Nephron progenitor cell (in vitro differentiated cells): ENCODE measurements around the gene GAB3.

Experiments
- DNase-seq: peaks from one replicate; pipeline ENCODE4 v3.0.0; 2021
- H3K27ac Mint-ChIP-seq: 2 replicates; pipeline ENCODE4 v1.8.0; 2021; ENCODE audit warnings: mild to moderate bottlenecking, moderate library complexity, mixed read lengths
- H3K27me3 Mint-ChIP-seq: 2 replicates; pipeline ENCODE4 v1.8.0; 2021; ENCODE audit warnings: mild to moderate bottlenecking, low read depth, mixed read lengths; ENCODE audit not compliant: poor library complexity
- H3K36me3 Mint-ChIP-seq: 2 replicates; pipeline ENCODE4 v1.8.0; 2021; ENCODE audit warnings: low read depth, mixed read lengths
- H3K4me1 Mint-ChIP-seq: 2 replicates; pipeline ENCODE4 v1.8.0; 2021; ENCODE audit warnings: mixed read lengths
- H3K4me3 Mint-ChIP-seq: 2 replicates; pipeline ENCODE4 v1.8.0; 2021; ENCODE audit warnings: mild to moderate bottlenecking, moderate library complexity, mixed read lengths
- H3K9me3 Mint-ChIP-seq: 2 replicates; pipeline ENCODE4 v1.8.0; 2021; ENCODE audit warnings: mild to moderate bottlenecking, moderate library complexity, mixed read lengths
- TF ChIP-seq, protein P1 (sequence below): fragments of 200-600 bp; sonication (generic); IDR thresholded peaks from 2 replicates; pipeline ENCODE4 v1.5.0; 2021; ENCODE audit warnings: antibody characterized with exemption

The GAB3 gene

DNA sequence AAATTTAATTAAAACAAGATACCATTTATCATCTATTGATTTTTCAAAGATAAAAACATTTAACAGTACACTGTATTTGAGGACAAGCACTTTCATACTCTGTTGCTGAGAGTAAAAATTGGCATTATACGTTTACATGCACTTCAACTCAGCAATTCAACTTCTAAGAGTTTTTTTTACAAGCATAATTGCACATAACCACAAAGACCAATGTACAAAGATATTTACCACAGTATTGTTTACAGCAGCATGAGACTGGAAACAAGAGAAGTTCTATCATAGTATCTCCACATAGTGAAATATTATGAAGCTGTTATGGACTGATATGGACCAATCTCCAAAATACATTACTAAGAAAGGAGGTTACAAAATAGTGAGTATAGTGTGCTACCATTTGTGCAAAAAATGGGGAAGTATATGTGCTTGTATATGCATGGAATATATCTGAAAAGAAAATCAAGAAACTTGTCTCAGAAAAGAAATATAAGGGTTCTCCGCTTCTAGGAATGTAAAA, 10.9 kb downstream of the GAB3 start:
- Mint-ChIP-seq H3K9me3 (peaks cover 60% of the 10 kb centered on the region), H3K27me3 (peaks cover 10% of the 10 kb centered on the region), H3K36me3 (no peaks in the 10 kb centered on the region), H3K27ac (no peak overlapping the region), H3K4me1 (peaks cover 9% of the 10 kb centered on the region), H3K4me3 (no peak overlapping the region)
- TF ChIP-seq, protein P1, sequence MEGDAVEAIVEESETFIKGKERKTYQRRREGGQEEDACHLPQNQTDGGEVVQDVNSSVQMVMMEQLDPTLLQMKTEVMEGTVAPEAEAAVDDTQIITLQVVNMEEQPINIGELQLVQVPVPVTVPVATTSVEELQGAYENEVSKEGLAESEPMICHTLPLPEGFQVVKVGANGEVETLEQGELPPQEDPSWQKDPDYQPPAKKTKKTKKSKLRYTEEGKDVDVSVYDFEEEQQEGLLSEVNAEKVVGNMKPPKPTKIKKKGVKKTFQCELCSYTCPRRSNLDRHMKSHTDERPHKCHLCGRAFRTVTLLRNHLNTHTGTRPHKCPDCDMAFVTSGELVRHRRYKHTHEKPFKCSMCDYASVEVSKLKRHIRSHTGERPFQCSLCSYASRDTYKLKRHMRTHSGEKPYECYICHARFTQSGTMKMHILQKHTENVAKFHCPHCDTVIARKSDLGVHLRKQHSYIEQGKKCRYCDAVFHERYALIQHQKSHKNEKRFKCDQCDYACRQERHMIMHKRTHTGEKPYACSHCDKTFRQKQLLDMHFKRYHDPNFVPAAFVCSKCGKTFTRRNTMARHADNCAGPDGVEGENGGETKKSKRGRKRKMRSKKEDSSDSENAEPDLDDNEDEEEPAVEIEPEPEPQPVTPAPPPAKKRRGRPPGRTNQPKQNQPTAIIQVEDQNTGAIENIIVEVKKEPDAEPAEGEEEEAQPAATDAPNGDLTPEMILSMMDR = no peak
- DNase-seq = no peak

DNA sequence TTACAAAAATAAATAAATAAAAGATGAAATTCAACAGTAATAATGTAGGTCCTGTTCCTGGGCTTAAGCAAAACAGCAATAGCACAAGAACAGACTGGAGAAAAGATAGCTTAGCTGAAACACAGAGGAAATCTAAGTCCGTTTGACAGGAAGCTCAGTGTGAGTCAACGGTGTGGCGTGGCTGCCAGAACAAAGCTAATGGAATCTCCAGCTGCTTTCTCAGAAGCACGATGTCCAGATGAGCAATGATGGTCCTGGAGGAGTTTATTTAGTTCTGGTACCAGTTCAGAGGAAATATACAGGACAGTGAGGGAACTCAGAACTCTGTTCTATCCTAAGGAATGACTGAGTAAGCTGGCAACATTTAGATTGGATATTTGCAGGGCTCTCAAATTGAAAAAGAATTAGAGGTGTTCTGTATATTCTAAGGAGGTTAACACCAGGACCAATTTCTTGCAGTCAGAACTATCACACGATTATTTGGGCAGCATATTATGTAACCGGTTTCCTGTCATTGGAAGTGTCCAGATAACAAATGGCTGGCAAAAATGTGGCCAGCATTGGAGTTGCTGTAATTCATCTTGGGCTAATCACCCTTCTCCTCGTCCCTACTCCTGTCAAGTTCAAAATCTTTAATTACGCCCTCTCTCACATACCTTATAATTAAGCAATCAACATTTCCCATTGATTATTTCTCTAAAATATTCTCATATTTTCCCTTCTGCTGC, 12.7 kb downstream of the GAB3 start:
- H3K4me1 Mint-ChIP-seq = peaks cover 22% of the 10 kb centered on the region
- no peak for DNase-seq
- H3K27ac Mint-ChIP-seq = no peak overlapping the region
- no peaks in the 10 kb centered on the region for H3K36me3 Mint-ChIP-seq
- H3K4me3 Mint-ChIP-seq = no peak overlapping the region
- H3K27me3 Mint-ChIP-seq = peaks cover 10% of the 10 kb centered on the region
- H3K9me3 Mint-ChIP-seq = peaks cover 47% of the 10 kb centered on the region
- TF ChIP-seq, protein P1 = no peak

DNA sequence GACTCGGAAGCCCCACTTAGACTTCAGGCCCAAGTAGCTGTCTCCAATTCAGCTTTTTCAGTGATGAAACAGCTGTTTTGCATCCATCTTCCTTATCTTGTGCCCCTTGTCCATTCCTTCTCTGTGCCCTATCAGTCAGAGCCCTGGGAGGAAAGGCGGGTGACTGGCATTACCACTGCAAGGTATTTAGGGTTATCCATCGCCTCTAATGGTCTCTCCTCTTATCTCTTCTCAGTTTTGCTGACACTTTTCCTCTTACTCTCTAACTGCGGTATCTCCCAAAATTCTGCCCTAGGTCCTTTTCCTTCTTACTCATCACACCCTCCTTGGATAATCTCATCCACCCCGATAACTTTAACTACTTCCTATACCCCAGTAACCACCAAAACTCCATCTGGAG, 13.7 kb downstream of the GAB3 start:
- Mint-ChIP-seq H3K27ac (no peak overlapping the region), H3K9me3 (peaks cover 43% of the 10 kb centered on the region), H3K36me3 (no peaks in the 10 kb centered on the region), H3K4me1 (peaks cover 33% of the 10 kb centered on the region), H3K27me3 (peaks cover 10% of the 10 kb centered on the region), H3K4me3 (peak overlapping the region; percentile 14)
- DNase-seq = no peak
- TF ChIP-seq, protein P1 = no peak

DNA sequence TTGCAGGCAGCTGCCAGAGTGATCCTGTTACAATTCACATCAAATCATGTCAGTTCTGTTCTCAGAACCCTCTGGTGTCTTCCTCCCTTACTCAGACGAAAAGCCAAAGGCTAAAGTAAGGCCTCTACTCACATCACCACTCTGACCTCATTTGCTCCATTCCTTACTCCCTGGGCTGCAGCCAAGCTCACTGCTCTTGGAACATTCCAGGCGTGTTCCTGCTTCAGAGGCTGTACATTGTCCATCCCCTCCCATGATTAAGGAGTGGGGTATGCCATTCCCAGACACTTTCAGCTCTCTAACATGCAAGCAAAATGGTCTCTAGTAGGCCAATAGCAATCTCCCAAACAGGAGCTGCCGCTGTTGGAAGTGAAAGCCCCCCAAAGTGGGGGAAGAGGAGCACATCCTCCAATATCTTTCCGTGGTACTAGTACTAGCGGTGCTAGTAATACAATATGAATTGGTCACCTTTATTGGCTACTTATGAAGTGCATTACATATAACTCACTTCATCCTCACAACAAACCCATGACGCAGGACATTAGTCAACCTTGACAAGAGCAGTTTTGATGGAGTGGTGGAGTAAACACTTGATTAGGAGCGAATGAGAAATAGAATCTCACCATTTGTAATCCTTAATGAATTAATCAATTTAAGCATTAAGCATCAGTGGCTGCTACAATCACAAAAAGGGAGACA, 15.0 kb downstream of the GAB3 start:
- no peak for DNase-seq
- Mint-ChIP-seq H3K4me3 (no peak overlapping the region), H3K9me3 (peaks cover 47% of the 10 kb centered on the region), H3K36me3 (no peaks in the 10 kb centered on the region), H3K4me1 (peaks cover 37% of the 10 kb centered on the region), H3K27me3 (peaks cover 9% of the 10 kb centered on the region), H3K27ac (no peak overlapping the region)
- TF ChIP-seq, protein P1 = no peak

DNA sequence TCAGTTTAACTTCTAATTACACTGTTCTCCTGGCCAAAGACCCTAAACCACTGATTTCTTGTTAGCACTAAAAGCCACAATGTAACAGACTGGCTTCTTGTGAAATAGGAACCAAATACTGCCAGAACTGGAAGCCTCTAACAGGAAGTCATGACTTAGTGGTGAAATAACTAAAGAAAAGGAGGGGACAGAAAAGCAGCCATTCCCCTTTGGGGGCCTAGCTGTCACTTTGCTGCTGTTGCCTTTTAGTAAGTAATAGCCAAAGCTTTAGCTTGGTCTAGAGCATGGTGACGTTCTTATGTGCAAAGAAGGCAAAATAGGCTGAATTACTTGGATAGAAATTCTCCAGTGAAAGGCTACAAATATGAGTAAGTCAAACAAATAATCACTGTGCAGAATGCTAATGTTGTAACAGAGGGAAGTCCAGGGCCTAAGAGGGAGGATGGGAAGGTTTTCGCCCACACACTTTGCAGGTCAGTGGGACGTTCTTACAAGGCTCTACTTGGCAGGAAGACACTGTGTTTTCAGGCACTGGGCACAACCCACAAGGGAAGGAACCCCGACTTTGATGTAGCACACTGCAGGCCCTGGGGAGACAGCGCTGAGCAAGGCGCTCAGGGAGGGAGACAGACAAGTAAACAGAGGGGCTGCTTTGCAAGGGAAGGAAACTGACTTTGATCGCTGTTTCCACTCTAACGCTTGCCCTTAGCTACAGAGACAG, 16.7 kb downstream of the GAB3 start:
- DNase-seq = no peak
- peaks cover 6% of the 10 kb centered on the region for H3K27me3 Mint-ChIP-seq
- peak overlapping the region; percentile 94 for H3K27ac Mint-ChIP-seq
- H3K9me3 Mint-ChIP-seq = peaks cover 46% of the 10 kb centered on the region
- no peaks in the 10 kb centered on the region for H3K36me3 Mint-ChIP-seq
- peaks cover 37% of the 10 kb centered on the region for H3K4me1 Mint-ChIP-seq
- no peak overlapping the region for H3K4me3 Mint-ChIP-seq
- TF ChIP-seq, protein P1 = no peak
